Measurements from ENCODE around the gene NOTCH3. TPM values are rescaled to one million over a fixed set of nuclear protein-coding genes. Genes with fewer than 3 reads are reported as not detected.

The NOTCH3 gene
- polyA plus RNA-seq, 1 experiment: 37.6 TPM

GRCh38 chr19:15155296-15155695, 45.5 kb downstream of the NOTCH3 start:
- CTCF ChIA-PET: interaction anchor here (0.7 to 7.4 kb wide), 7 partner anchors 13 to 400 kb away, joined by 3 to 76 read pairs (median 3); partner anchors contain the start of gene AKAP8L
- no peaks in the 10 kb centered on the region for H3K36me3 ChIP-seq (ENCODE audit: control insufficient read depth, insufficient read depth, low read length)
- POLR2A ChIA-PET: no interaction called here
- TF ChIP-seq CTCF (IDR thresholded peaks at IDR 0.05; ENCODE audit: insufficient read depth, low read depth, low read length): no peak
- DNase-seq (ENCODE audit: low read depth): no peak
- H3K27me3 ChIP-seq (ENCODE audit: control insufficient read depth, insufficient read depth, low read length): no peaks in the 10 kb centered on the region
- no peak overlapping the region for H3K4me3 ChIP-seq (ENCODE audit: low read depth, low read length)

- DNase-seq (ENCODE audit: low read depth): no peak
- ChIA-PET CTCF (interaction anchor here (0.7 to 7.4 kb wide), 17 partner anchors 10 to 406 kb away, joined by 3 to 76 read pairs (median 4); partner anchors contain the start of gene AKAP8L), POLR2A (no interaction called here)
- H3K36me3 ChIP-seq (ENCODE audit: control insufficient read depth, insufficient read depth, low read length): no peaks in the 10 kb centered on the region
- TF ChIP-seq CTCF (IDR thresholded peaks at IDR 0.05; ENCODE audit: insufficient read depth, low read depth, low read length): peak; percentile 66
- no peaks in the 10 kb centered on the region; the same call in 1 of the 2 replicates for H3K27me3 ChIP-seq (ENCODE audit: control insufficient read depth, insufficient read depth, low read length)
- H3K4me3 ChIP-seq (ENCODE audit: low read depth, low read length): no peak overlapping the region
These were observed 46.7 kb downstream of the NOTCH3 start for GRCh38 chr19:15154002-15154612.

GRCh38 chr19:15149737-15150136, 51.1 kb downstream of the NOTCH3 start:
- ChIA-PET CTCF (interaction anchor here (0.7 to 7.4 kb wide), 12 partner anchors 9 to 402 kb away, joined by 3 to 76 read pairs (median 4); no protein-coding TSS in a partner anchor), POLR2A (no interaction called here)
- no peak for DNase-seq (ENCODE audit: low read depth)
- no peaks in the 10 kb centered on the region for H3K36me3 ChIP-seq (ENCODE audit: control insufficient read depth, insufficient read depth, low read length)
- TF ChIP-seq CTCF (IDR thresholded peaks at IDR 0.05; ENCODE audit: insufficient read depth, low read depth, low read length): no peak
- H3K4me3 ChIP-seq (ENCODE audit: low read depth, low read length): no peak overlapping the region
- H3K27me3 ChIP-seq (ENCODE audit: control insufficient read depth, insufficient read depth, low read length): no peaks in the 10 kb centered on the region; the same call in 1 of the 2 replicates

GRCh38 chr19:15147090-15147489, 53.7 kb downstream of the NOTCH3 start:
- no peak for TF ChIP-seq CTCF (IDR thresholded peaks at IDR 0.05; ENCODE audit: insufficient read depth, low read depth, low read length)
- Histone ChIP-seq H3K4me3 (ENCODE audit: low read depth, low read length) (no peak overlapping the region), H3K27me3 (ENCODE audit: control insufficient read depth, insufficient read depth, low read length) (no peaks in the 10 kb centered on the region; the same call in 1 of the 2 replicates), H3K36me3 (ENCODE audit: control insufficient read depth, insufficient read depth, low read length) (no peaks in the 10 kb centered on the region)
- no peak for DNase-seq (ENCODE audit: low read depth)
- POLR2A ChIA-PET: no interaction called here
- CTCF ChIA-PET: interaction anchor here (0.9 to 1.6 kb wide), 4 partner anchors 16 to 55 kb away, joined by 3 to 7 read pairs (median 4); no protein-coding TSS in a partner anchor

GRCh38 chr19:15144046-15144646, 56.6 kb downstream of the NOTCH3 start:
- ChIA-PET CTCF (interaction anchor here (0.7 kb wide), 2 partner anchors 10 to 1363 kb away, joined by 4 read pairs; no protein-coding TSS in a partner anchor), POLR2A (no interaction called here)
- DNase-seq (ENCODE audit: low read depth): no peak
- H3K27me3 ChIP-seq (ENCODE audit: control insufficient read depth, insufficient read depth, low read length): no peaks in the 10 kb centered on the region
- no peak overlapping the region for H3K4me3 ChIP-seq (ENCODE audit: low read depth, low read length)
- no peak for TF ChIP-seq CTCF (IDR thresholded peaks at IDR 0.05; ENCODE audit: insufficient read depth, low read depth, low read length)
- H3K36me3 ChIP-seq (ENCODE audit: control insufficient read depth, insufficient read depth, low read length): no peaks in the 10 kb centered on the region
